ENCODE results near the gene KCTD21. TPM values are rescaled to one million over a fixed set of nuclear protein-coding genes. Genes with fewer than 3 reads are reported as not detected.

Gene KCTD21
- total RNA-seq, 1 experiment from 2014 or later: 3.0 TPM

DNA sequence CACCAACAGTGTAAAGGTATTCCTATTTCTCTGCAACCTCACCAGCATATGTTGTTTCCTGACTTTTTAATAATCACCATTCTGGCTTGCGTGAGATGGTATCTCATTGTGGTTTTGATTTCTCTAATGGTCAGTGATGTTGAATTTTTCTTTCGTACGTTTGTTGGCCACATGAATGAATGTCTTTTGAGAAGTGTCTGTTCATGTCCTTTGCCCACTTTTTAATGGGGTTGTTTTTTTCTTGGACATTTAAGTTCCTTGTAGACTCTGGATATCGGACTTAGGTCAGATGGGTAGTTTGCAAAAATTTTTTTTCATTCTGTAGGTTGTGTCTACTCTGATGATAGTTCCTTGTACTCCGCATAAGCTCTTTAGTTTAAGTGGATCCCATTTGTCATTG is 23.1 kb upstream of the KCTD21 start:
- H3K79me2 ChIP-seq (ENCODE audit: insufficient read depth, low read length): no peaks in the 10 kb centered on the region
- ChIA-PET CTCF (no interaction called here), RAD21 (ENCODE audit: low non-redundant PET in 1 of 2, low total read pairs in 2 of 2, uncharacterized antibody in 2 of 2, unreplicated experiment in 2 of 2) (interaction anchor here in 1 of 2 experiments (0.6 kb wide), 1 partner anchor 19 kb away, joined by 3 read pairs; no protein-coding TSS in a partner anchor), POLR2A (no interaction called here)
- no peak overlapping the region for H3K27ac ChIP-seq (ENCODE audit: low read depth, low read length)
- H2AFZ ChIP-seq (ENCODE audit: low read depth, low read length, poor library complexity, severe bottlenecking): no peak overlapping the region
- H3K9me3 ChIP-seq (ENCODE audit: control insufficient read depth in 1 of 2, insufficient read depth in 1 of 2, low read depth in 1 of 2, low read length in 2 of 2): no peaks in the 10 kb centered on the region
- no peak for ATAC-seq
- no peaks in the 10 kb centered on the region for H3K9me2 ChIP-seq (ENCODE audit: insufficient read depth)
- no peaks in the 10 kb centered on the region for H4K20me1 ChIP-seq (ENCODE audit: insufficient read depth)
- DNase-seq (ENCODE audit: low read depth, low spot score): no peak
- peaks cover 0 to 10% of the 10 kb centered on the region in 2 experiments; a peak in 1 of 4 replicates for H3K36me3 ChIP-seq (ENCODE audit: control insufficient read depth in 1 of 2, insufficient read depth in 2 of 2, low read length in 2 of 2)
- H3K9ac ChIP-seq (ENCODE audit: low read length): no peak overlapping the region
- peaks cover 0 to 2% of the 10 kb centered on the region in 2 experiments; a peak in 1 of 4 replicates for H3K4me1 ChIP-seq (ENCODE audit: control insufficient read depth in 1 of 2, insufficient read depth in 2 of 2, low read length in 2 of 2)
- H3K4me3 ChIP-seq (replicated peaks in 1 of 2; ENCODE audit: low read depth in 1 of 2, low read length in 2 of 2): no peak overlapping the region
- no TSS peak for BruUV-seq (replicated peaks)
- no peak overlapping the region for H3K4me2 ChIP-seq (ENCODE audit: low read length)
- intact Hi-C loops (cut with micrococcal nuclease): no loop called here
- H3K27me3 ChIP-seq (ENCODE audit: insufficient read depth, low read length): no peaks in the 10 kb centered on the region
- TF ChIP-seq POLR2AphosphoS5 (IDR thresholded peaks at IDR 0.05; ENCODE audit: low read depth, low read length) (no peak), ATF3 (IDR thresholded peaks at IDR 0.05) (no peak), EZH2 (IDR thresholded peaks at IDR 0.05) (no peak), ZFX (IDR thresholded peaks at IDR 0.05) (no peak), CEBPB (IDR thresholded peaks at IDR 0.05; ENCODE audit: low read depth) (no peak), TCF7L2 (IDR thresholded peaks at IDR 0.05; ENCODE audit: borderline replicate concordance, extremely low read depth, insufficient read depth, insufficient read length) (no peak), MAX (IDR thresholded peaks at IDR 0.05) (no peak), JUND (IDR thresholded peaks at IDR 0.05) (no peak), FOSL1 (IDR thresholded peaks at IDR 0.05; ENCODE audit: low read depth) (no peak), POLR2A (IDR thresholded peaks at IDR 0.05; ENCODE audit: borderline replicate concordance, extremely low read depth, insufficient read depth, insufficient read length) (no peak), ZNF274 (IDR thresholded peaks at IDR 0.05; ENCODE audit: low read depth, low read length) (no peak), YY1 (IDR thresholded peaks at IDR 0.05; ENCODE audit: extremely low read depth, insufficient replicate concordance, low read depth, low read length) (no peak), EGR1 (IDR thresholded peaks at IDR 0.05; ENCODE audit: low read depth) (no peak)
- TF ChIP-seq, protein P1, sequence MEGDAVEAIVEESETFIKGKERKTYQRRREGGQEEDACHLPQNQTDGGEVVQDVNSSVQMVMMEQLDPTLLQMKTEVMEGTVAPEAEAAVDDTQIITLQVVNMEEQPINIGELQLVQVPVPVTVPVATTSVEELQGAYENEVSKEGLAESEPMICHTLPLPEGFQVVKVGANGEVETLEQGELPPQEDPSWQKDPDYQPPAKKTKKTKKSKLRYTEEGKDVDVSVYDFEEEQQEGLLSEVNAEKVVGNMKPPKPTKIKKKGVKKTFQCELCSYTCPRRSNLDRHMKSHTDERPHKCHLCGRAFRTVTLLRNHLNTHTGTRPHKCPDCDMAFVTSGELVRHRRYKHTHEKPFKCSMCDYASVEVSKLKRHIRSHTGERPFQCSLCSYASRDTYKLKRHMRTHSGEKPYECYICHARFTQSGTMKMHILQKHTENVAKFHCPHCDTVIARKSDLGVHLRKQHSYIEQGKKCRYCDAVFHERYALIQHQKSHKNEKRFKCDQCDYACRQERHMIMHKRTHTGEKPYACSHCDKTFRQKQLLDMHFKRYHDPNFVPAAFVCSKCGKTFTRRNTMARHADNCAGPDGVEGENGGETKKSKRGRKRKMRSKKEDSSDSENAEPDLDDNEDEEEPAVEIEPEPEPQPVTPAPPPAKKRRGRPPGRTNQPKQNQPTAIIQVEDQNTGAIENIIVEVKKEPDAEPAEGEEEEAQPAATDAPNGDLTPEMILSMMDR (IDR thresholded peaks at IDR 0.05 in 2 of 3, conservative IDR thresholded peaks at IDR 0.05 in 1 of 3; ENCODE audit: borderline replicate concordance in 1 of 3, insufficient read depth in 1 of 3, low read depth in 2 of 3, low read length in 2 of 3): no peak

Measured in HCT116 (cell line).